SK-N-MC (cell line): ENCODE measurements around the gene SPINK9.
A peak's percentile ranks its signal among the peaks of the same experiment; 100 is the strongest.

Source experiments
- DNase-seq: peaks from one replicate; pipeline ENCODE4 v3.0.0-alpha.2; 2011; ENCODE audit warnings: low read depth, low spot score
- H3K27ac ChIP-seq: fragments of 200-600 bp; sonication (generic); 2 replicates; pipeline ENCODE4 v1.5.1; 2016; ENCODE audit warnings: mixed run types
- H3K36me3 ChIP-seq: fragments of 200-600 bp; sonication (generic); 2 replicates; pipeline ENCODE4 v1.6.1; 2017; ENCODE audit warnings: antibody characterized with exemption, low read length, mixed read lengths; ENCODE audit not compliant: insufficient read depth
- H3K4me3 ChIP-seq: fragments of 200-600 bp; sonication (generic); 2 replicates; pipeline ENCODE4 v1.5.1; 2016
- H3K9ac ChIP-seq: fragments of 200-600 bp; sonication (generic); 2 replicates; pipeline ENCODE4 v1.8.0; 2017; ENCODE audit warnings: mixed run types, mixed read lengths; ENCODE audit not compliant: insufficient read length
- H3K9me3 ChIP-seq: fragments of 200-600 bp; sonication (generic); 2 replicates; pipeline ENCODE4 v1.6.1; 2017; ENCODE audit warnings: low read depth, mild to moderate bottlenecking, antibody characterized with exemption, low read length, moderate library complexity, mixed read lengths
- EZH2 ChIP-seq: fragments of 200-600 bp; sonication (generic); IDR thresholded peaks from one replicate; pipeline ENCODE4 v1.6.1; 2017; ENCODE audit warnings: antibody characterized with exemption
- FOXP2 ChIP-seq: optimal IDR thresholded peaks from 2 replicates; pipeline ENCODE3; 2011; ENCODE audit warnings: mild to moderate bottlenecking, moderate library complexity; ENCODE audit not compliant: insufficient read depth; ENCODE audit errors: extremely low read length, control extremely low read depth
- POLR2AphosphoS5 ChIP-seq: IDR thresholded peaks from 2 replicates; pipeline ENCODE4 v1.6.1; 2012; ENCODE audit warnings: mild to moderate bottlenecking, low read depth, low read length, borderline replicate concordance

SPINK9 gene

DNA sequence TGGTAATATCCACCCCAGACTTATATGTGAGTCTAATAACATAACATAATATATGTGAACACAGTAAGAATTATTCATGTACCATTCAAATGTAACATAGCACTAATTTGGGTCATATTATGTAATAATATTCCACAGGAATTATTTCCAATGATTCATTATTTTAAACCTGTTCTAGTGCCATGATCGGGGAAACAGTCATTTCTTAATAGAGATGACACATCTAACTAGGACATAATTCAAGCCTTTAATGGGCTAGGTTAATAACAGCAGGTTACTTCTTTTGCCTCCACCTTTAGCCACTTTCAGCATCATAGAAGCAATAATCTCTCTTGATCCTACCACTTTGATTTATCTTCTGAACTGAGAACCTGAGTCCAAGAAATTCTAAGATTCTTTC, 12.3 kb downstream of the SPINK9 start:
- no peak for DNase-seq
- Histone ChIP-seq H3K9ac (no peak overlapping the region), H3K9me3 (no peaks in the 10 kb centered on the region), H3K27ac (no peak overlapping the region), H3K36me3 (no peaks in the 10 kb centered on the region), H3K4me3 (no peak overlapping the region)
- TF ChIP-seq POLR2AphosphoS5 (no peak), FOXP2 (no peak), EZH2 (no peak)

DNA sequence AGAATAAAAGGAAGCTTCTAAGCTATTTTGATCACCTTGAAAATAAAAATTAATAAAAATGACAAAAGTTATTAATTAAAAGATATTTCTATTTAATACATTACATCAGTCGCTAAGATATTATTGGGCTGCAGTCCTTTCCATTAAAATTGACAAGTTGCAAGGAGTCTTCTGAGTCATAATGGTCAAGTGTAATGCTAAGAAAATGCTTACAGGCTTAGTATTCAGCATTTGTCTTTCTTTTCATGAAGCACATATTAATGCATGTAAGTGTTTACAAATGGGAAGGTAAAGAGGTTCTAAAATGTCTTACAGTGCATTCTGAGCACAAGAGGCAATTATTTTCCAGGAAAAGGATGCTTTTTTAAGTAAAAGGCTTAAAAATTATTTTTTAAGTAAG, 17.3 kb downstream of the SPINK9 start:
- TF ChIP-seq EZH2: no peak
- no peak for TF ChIP-seq FOXP2
- no peak for TF ChIP-seq POLR2AphosphoS5
- Histone ChIP-seq H3K9me3 (no peaks in the 10 kb centered on the region), H3K9ac (no peak overlapping the region)

DNA sequence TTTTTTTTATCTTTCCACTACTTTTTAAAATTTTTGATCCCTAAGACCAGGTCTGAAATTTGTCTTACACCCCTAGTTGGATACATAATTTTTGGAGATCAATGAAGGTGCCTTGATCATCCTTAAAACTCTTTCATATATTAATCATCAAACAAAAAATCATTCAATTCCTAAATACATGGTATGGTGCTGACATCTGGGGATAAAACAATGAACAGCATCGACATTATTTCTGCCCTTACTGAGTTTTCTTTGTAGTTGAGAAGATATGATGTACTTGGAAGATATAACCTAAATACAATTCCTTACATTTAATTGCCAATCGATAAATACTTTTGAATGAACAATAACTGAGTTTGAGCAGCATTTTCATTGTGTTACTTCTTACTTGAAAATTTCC, 18.3 kb downstream of the SPINK9 start:
- no peak for DNase-seq
- H3K9ac ChIP-seq: no peak overlapping the region
- H3K36me3 ChIP-seq: no peaks in the 10 kb centered on the region
- H3K9me3 ChIP-seq: no peaks in the 10 kb centered on the region
- no peak overlapping the region for H3K4me3 ChIP-seq
- no peak overlapping the region for H3K27ac ChIP-seq
- TF ChIP-seq EZH2: no peak
- no peak for TF ChIP-seq POLR2AphosphoS5
- TF ChIP-seq FOXP2: no peak

More for the DNA sequence above, 17.3 kb downstream of the SPINK9 start:
- Histone ChIP-seq H3K27ac (no peak overlapping the region), H3K36me3 (no peaks in the 10 kb centered on the region), H3K4me3 (no peak overlapping the region)
- no peak for DNase-seq

DNA sequence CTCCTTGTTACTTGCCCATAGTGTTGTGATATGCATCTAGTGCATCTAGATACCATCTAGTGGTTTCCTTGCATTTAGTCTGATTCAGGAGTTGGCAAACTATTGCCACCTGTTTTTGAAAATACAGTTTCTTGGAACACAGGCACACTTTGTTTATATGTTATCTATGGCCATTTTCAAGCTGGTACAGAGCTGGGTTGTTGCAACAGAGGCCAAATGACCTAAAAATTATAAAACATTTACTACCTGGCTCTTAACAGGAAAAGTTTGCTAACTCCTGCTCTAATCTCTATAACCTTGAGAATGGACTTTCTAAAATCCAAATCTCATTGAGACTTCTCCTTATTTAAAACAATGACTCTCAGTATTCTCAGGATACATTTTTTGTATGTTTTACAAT, 29.0 kb downstream of the SPINK9 start:
- Histone ChIP-seq H3K27ac (no peak overlapping the region), H3K9me3 (no peaks in the 10 kb centered on the region), H3K36me3 (no peaks in the 10 kb centered on the region), H3K4me3 (no peak overlapping the region), H3K9ac (no peak overlapping the region)
- TF ChIP-seq EZH2 (no peak), POLR2AphosphoS5 (no peak), FOXP2 (no peak)
- no peak for DNase-seq

DNA sequence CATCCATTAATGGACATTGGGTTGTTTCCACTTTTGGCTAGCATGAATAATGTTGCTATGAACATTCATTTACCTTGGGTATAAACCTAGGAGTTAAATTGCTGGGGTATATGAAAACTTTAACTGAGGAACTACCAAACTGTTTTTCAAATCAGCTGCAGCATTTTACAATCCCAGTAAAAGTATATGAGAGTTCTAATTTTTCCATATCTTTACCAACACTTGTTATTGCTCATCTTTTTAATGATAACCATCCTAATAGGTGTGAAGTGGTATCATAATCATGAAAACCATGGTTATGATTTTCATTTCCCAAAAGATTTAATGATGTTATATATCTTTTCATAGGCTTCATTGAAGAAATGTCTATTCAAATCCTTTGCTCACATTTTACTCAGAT, 32.9 kb downstream of the SPINK9 start:
- no peak overlapping the region for H3K9ac ChIP-seq
- TF ChIP-seq EZH2: no peak
- TF ChIP-seq POLR2AphosphoS5: no peak
- TF ChIP-seq FOXP2: no peak
- H3K9me3 ChIP-seq: no peaks in the 10 kb centered on the region
- no peak overlapping the region for H3K27ac ChIP-seq
- H3K36me3 ChIP-seq: no peaks in the 10 kb centered on the region
- no peak overlapping the region for H3K4me3 ChIP-seq
- DNase-seq: no peak

DNA sequence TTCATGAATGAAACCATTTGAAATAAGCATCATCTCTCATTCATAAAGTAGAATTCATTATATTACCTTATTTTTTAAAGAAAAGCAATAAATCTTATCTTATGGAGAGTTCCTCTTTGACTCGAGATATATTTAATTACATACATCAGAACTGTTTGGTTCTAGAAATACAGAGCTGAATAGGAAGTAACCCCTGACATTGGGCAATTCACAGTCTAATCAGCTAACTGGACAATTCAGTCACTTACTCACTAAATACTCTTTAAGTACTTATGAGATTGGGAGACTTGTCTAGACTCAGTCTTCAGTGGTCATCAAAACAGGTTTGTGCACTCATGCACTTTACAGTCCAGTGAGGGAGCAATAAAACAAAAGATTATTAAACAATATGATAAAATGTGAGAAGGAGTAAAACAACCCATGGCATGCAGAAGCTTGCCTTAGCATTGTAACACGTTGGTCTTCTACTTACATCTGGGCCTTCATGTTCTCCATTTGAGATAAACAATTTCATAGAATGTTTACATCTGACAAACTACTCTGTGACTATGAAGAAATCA, 36.9 kb downstream of the SPINK9 start:
- Histone ChIP-seq H3K9ac (no peak overlapping the region), H3K36me3 (no peaks in the 10 kb centered on the region), H3K4me3 (no peak overlapping the region), H3K9me3 (no peaks in the 10 kb centered on the region), H3K27ac (no peak overlapping the region)
- TF ChIP-seq POLR2AphosphoS5 (no peak), EZH2 (no peak)
- DNase-seq: no peak

DNA sequence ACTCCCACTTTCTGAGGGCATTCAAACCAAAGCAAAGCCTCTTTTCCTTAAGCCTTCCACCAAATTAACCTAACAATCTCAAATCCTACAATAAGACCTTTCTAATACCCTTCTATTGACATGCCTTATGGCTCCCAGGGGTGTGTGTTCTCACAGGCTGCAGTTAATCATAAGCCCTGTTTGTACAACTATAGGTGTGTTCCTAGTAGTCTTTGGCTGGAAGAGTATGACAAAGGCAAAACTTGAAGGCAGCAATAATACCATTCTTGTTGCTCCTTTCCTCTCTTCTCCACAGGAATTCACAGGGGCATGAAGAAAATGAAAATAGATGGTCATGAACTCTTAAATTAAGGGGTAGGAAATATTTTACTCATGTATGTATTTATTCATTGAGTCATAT, 37.5 kb downstream of the SPINK9 start:
- no peak for DNase-seq
- TF ChIP-seq EZH2: no peak
- TF ChIP-seq FOXP2: no peak
- TF ChIP-seq POLR2AphosphoS5: no peak
- Histone ChIP-seq H3K36me3 (no peaks in the 10 kb centered on the region), H3K9ac (no peak overlapping the region), H3K4me3 (no peak overlapping the region), H3K9me3 (no peaks in the 10 kb centered on the region), H3K27ac (no peak overlapping the region)

DNA sequence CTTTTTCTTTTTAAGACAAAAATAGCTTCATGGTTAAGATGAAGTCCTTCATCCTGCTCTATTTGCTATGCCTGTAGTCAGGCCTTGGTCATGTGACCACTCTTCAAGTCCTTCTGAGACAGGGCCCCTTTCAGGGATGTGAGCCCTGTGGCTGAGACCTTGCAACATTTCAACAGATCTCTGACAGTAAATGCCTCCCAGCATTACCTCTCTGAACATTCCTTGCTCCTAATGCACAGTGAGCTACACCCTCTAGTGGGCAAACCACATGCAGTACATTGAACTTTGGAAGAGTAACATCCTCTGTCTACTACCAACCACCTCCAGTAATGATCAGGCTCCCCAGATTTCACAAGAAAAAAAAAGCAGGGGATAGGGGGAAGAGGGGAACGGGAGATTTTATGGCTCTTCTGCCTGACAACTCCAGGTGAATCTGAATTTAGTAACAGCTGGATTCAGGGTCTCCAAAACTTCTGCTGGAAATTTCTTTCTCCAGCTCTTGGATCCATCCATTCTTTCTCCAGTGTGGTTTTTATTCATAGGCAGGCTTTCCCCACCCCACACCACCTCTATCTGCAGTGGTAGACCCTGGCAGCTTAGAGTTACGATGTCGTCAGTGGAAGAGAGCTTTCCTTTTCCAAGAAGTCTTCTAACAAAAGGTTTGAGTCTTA, 39.5 kb downstream of the SPINK9 start:
- no peaks in the 10 kb centered on the region for H3K36me3 ChIP-seq
- H3K9ac ChIP-seq: no peak overlapping the region
- H3K27ac ChIP-seq: no peak overlapping the region
- no peaks in the 10 kb centered on the region for H3K9me3 ChIP-seq
- peak; percentile 45 for DNase-seq
- TF ChIP-seq FOXP2 (no peak), EZH2 (no peak), POLR2AphosphoS5 (no peak)
- H3K4me3 ChIP-seq: no peak overlapping the region

DNA sequence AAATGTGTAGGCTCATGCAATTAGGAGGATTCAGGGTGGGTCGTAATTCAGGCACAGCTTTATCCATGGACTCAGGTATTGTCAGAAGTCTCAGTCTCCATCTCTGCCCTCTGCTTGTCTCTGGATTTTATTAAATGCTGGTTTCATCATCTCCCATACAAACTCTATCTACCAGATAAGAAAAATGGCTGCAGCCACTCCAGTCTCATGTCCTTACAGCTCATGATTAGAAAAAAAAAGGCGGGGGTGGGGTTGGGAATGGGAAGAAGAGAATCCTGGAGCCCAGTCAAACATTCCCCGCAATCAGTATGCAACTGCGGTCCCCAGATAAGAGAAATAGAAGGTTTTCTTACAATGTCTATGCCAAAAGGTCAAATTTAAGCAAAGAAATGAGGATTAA, 40.8 kb downstream of the SPINK9 start:
- H3K9me3 ChIP-seq: no peaks in the 10 kb centered on the region
- no peak overlapping the region for H3K9ac ChIP-seq
- no peak overlapping the region for H3K27ac ChIP-seq
- no peaks in the 10 kb centered on the region for H3K36me3 ChIP-seq
- DNase-seq: no peak
- TF ChIP-seq POLR2AphosphoS5 (no peak), FOXP2 (no peak), EZH2 (no peak)
- no peak overlapping the region for H3K4me3 ChIP-seq
